CD4-positive, alpha-beta T cell (primary cell): Measurements from ENCODE around the gene RAI1. TPM values are rescaled to one million over a fixed set of nuclear protein-coding genes. Genes with fewer than 3 reads are reported as not detected.

ENCODE experiments used
- ATAC-seq: fragments of 200-7000 bp; cut with Tn5 transposase; one replicate; pipeline ENCODE4 v1.10.0; 2022; ENCODE audit warnings: mild to moderate bottlenecking; ENCODE audit not compliant: poor library complexity
- CTCF ChIA-PET: fragments of 350-600 bp; sonication (Branson Sonifier 250); formaldehyde crosslinking; loops from one replicate; lab custom pipeline; 2021; ENCODE audit warnings: antibody characterized with exemption, inconsistent platforms; lab: Charles Lee
- POLR2A ChIA-PET: fragments of 350-600 bp; sonication (Branson Sonifier 250); formaldehyde crosslinking; loops from one replicate; lab custom pipeline; 2021; ENCODE audit warnings: antibody characterized with exemption, inconsistent platforms; lab: Charles Lee
- DNase-seq, 14 experiments: peaks; one replicate each; pipeline ENCODE4 v3.0.0-alpha.2; 2013 to 2020; ENCODE audit warnings: mixed read lengths in 2 of 14
- H3K27ac ChIP-seq, 2 donors: one replicate each; pipeline versions ENCODE4 v1.5.1 to v1.7.0; 2013; ENCODE audit warnings: low read length in 2 of 2, low read depth in 1 of 2, mild to moderate bottlenecking in 1 of 2
- H3K27me3 ChIP-seq, 2 experiments: 1 replicate in 1 of 2; 2 replicates in 1 of 2; pipeline versions ENCODE4 v1.6.1 to v1.7.0; 2013; ENCODE audit warnings: low read length in 2 of 2, control low read depth in 1 of 2, mild to moderate bottlenecking in 1 of 2, moderate library complexity in 1 of 2; ENCODE audit not compliant: insufficient read depth in 2 of 2, control insufficient read depth in 1 of 2
- H3K36me3 ChIP-seq: one replicate; pipeline ENCODE4 v1.6.1; 2013; ENCODE audit warnings: low read length, control low read depth; ENCODE audit not compliant: insufficient read depth
- H3K4me1 ChIP-seq: one replicate; pipeline ENCODE4 v1.6.1; 2013; ENCODE audit warnings: low read length, control low read depth; ENCODE audit not compliant: insufficient read depth
- H3K4me3 ChIP-seq: one replicate; pipeline ENCODE4 v1.5.1; 2013; ENCODE audit warnings: mild to moderate bottlenecking, low read length, moderate library complexity
- H3K9me3 ChIP-seq, 2 experiments: 1 replicate in 1 of 2; 2 replicates in 1 of 2; pipeline versions ENCODE4 v1.6.1 to v1.7.0; 2013; ENCODE audit warnings: low read length in 2 of 2, mild to moderate bottlenecking in 2 of 2, control low read depth in 1 of 2, moderate library complexity in 1 of 2; ENCODE audit not compliant: control insufficient read depth in 1 of 2, insufficient read depth in 1 of 2
- H3K27ac Mint-ChIP-seq: one replicate; pipeline ENCODE4 v1.8.0; 2020; ENCODE audit warnings: mixed read lengths
- H3K27me3 Mint-ChIP-seq: one replicate; pipeline ENCODE4 v1.8.0; 2021; ENCODE audit warnings: mixed read lengths
- H3K36me3 Mint-ChIP-seq: one replicate; pipeline ENCODE4 v1.8.0; 2021; ENCODE audit warnings: low read depth, mixed read lengths
- H3K4me1 Mint-ChIP-seq: one replicate; pipeline ENCODE4 v1.8.0; 2021; ENCODE audit warnings: low read depth, mixed read lengths
- H3K4me3 Mint-ChIP-seq: one replicate; pipeline ENCODE4 v1.8.0; 2020; ENCODE audit warnings: mild to moderate bottlenecking, mixed read lengths
- H3K9me3 Mint-ChIP-seq: one replicate; pipeline ENCODE4 v1.8.0; 2020; ENCODE audit warnings: mixed read lengths
- CTCF ChIP-seq: fragments of 200-600 bp; IDR thresholded peaks from one replicate; pipeline ENCODE4 v1.8.0; 2022; ENCODE audit warnings: antibody characterized with exemption, mild to moderate bottlenecking
- intact Hi-C, 2 experiments: fragments of 100-400 bp; cut with DNase I in 1 of 2; cut with micrococcal nuclease in 1 of 2; formaldehyde crosslinking; loops; one replicate each; pipeline versions ENCODE4 v1.15.1 to v1.9.0; 2023 to 2025; cut with DNase I, micrococcal nuclease
- total RNA-seq, 174 experiments: library from RNA in 2 of 174; stranded (reverse) in 2 of 174; gene quantifications; one replicate each; pipeline ENCODE4 v1.2.3 and lab custom pipeline; 2021 to 2026

The RAI1 gene
- total RNA-seq, 2 experiments from 2014 or later = 19.3 to 25.2 TPM

GRCh38 chr17:17702449-17703139 is 21.3 kb downstream of the RAI1 start:
- Mint-ChIP-seq H3K9me3 (no peaks in the 10 kb centered on the region), H3K4me3 (no peak overlapping the region), H3K4me1 (peaks cover under 1% of the 10 kb centered on the region), H3K27me3 (no peaks in the 10 kb centered on the region), H3K36me3 (no peaks in the 10 kb centered on the region), H3K27ac (no peak overlapping the region)
- Histone ChIP-seq H3K4me3 (no peak overlapping the region), H3K9me3 (no peaks in the 10 kb centered on the region), H3K27ac (no peak overlapping the region), H3K36me3 (peaks cover 3% of the 10 kb centered on the region), H3K4me1 (peaks cover 13% of the 10 kb centered on the region), H3K27me3 (no peaks in the 10 kb centered on the region)
- ATAC-seq (no peak), DNase-seq (no peak)
- ChIA-PET POLR2A (no interaction called here), CTCF (no interaction called here)
- intact Hi-C loops = no loop called here
- TF ChIP-seq CTCF = no peak

DNA sequence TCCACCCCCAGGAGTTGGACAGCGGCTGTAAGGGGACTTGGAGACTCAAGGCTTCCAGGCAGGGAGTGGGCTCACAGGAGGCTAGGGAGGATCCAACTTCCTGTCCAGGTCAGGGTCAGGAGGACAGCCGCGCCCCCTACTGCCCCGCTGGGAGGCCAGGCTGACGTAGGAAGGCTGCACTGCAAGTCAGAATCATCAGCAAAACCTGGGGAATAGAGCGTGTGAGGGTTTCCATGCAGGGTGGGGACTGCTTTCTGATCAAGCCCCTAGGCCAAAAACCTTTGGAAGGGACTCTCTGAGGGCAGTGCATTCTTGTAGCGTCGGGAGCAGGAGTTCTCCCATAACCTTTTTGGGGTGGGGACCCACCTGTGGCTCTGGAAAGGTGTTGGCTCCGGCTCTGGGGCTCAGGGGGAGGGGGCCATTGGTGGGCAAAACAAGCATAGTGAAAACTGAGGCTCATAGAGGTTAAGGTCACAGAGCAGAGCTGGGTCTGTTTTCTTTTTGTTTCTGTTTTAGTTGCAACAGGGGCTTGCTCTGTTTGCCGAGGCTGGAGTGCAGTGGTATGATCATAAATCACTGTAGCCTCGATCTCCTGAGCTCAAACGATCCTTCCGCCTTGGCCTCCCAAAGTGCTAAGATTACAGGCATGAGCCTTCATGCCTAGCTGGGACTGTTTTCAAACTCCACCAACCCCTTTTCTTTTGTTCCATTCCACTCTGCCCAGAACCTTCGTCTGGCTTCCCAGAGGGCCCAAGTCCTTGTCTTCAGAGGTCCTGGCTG is 22.1 kb downstream of the RAI1 start:
- no peaks in the 10 kb centered on the region for H3K36me3 Mint-ChIP-seq
- H3K27ac Mint-ChIP-seq = no peak overlapping the region
- H3K4me1 Mint-ChIP-seq = no peaks in the 10 kb centered on the region
- Histone ChIP-seq H3K4me1 (peaks cover 13% of the 10 kb centered on the region), H3K27ac (no peak overlapping the region), H3K27me3 (no peaks in the 10 kb centered on the region), H3K4me3 (no peak overlapping the region), H3K36me3 (peaks cover 3% of the 10 kb centered on the region), H3K9me3 (no peaks in the 10 kb centered on the region)
- H3K27me3 Mint-ChIP-seq = no peaks in the 10 kb centered on the region
- DNase-seq (no peak), ATAC-seq (no peak)
- TF ChIP-seq CTCF = no peak
- no peak overlapping the region for H3K4me3 Mint-ChIP-seq
- intact Hi-C loops = no loop called here
- CTCF ChIA-PET = no interaction called here
- POLR2A ChIA-PET = no interaction called here
- no peaks in the 10 kb centered on the region for H3K9me3 Mint-ChIP-seq

DNA sequence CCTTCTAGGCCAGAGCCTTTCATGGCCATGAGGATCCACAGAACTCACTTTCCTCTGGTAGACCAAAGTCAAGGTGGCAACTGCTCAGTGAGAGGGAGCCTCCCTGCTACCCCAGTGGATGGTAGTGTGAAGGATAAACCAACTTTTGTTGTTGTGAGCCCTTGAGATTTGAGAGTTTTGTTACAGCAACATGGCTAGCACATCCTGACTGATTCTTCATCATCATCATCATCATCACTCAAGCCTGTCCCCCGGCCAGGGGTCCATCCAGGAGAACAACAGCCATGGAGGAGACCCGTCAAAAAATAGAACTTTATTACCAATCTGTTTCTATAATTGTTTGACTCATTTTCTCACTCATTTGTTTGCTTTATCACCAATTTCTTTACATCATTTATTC is 23.7 kb downstream of the RAI1 start:
- Mint-ChIP-seq H3K27me3 (no peaks in the 10 kb centered on the region), H3K4me3 (no peak overlapping the region)
- POLR2A ChIA-PET = no interaction called here

More for the DNA sequence above, 23.7 kb downstream of the RAI1 start:
- DNase-seq (no peak), ATAC-seq (no peak)
- H3K27me3 ChIP-seq = no peaks in the 10 kb centered on the region
- Mint-ChIP-seq H3K9me3 (no peaks in the 10 kb centered on the region), H3K36me3 (no peaks in the 10 kb centered on the region), H3K4me1 (no peaks in the 10 kb centered on the region), H3K27ac (no peak overlapping the region)
- no peak overlapping the region for H3K27ac ChIP-seq
- intact Hi-C loops = no loop called here
- H3K9me3 ChIP-seq = no peaks in the 10 kb centered on the region
- no peak overlapping the region for H3K4me3 ChIP-seq
- peaks cover 10% of the 10 kb centered on the region for H3K4me1 ChIP-seq
- no peak for TF ChIP-seq CTCF
- CTCF ChIA-PET = no interaction called here
- H3K36me3 ChIP-seq = peaks cover 3% of the 10 kb centered on the region
